Neural progenitor cell (in vitro differentiated cells): Measurements from ENCODE around the gene SHISA3. TPM values are rescaled to one million over a fixed set of nuclear protein-coding genes. Genes with fewer than 3 reads are reported as not detected.

Experiments
- DNase-seq: peaks from one replicate; pipeline ENCODE4 v3.0.0-alpha.2; 2016; ENCODE audit warnings: low spot score
- H2AFZ ChIP-seq: fragments of 200-600 bp; sonication (generic); replicated peaks from 2 replicates; pipeline ENCODE4 v1.6.1; 2016; ENCODE audit warnings: antibody characterized with exemption
- H3F3A ChIP-seq: fragments of 200-600 bp; sonication (generic); 2 replicates; pipeline ENCODE4 v1.6.1; 2016; ENCODE audit warnings: antibody characterized with exemption, low read depth
- H3K27ac ChIP-seq: fragments of 200-600 bp; sonication (generic); 2 replicates; pipeline ENCODE4 v1.5.1; 2016; ENCODE audit warnings: mild to moderate bottlenecking
- H3K27me3 ChIP-seq: fragments of 200-600 bp; sonication (generic); 2 replicates; pipeline ENCODE4 v1.6.1; 2016; ENCODE audit warnings: mild to moderate bottlenecking, moderate library complexity
- H3K36me3 ChIP-seq: fragments of 200-600 bp; sonication (generic); 2 replicates; pipeline ENCODE4 v1.5.1; 2016
- H3K4me1 ChIP-seq: fragments of 200-600 bp; sonication (generic); 2 replicates; pipeline ENCODE4 v1.6.1; 2016; ENCODE audit warnings: mixed run types
- H3K4me2 ChIP-seq: fragments of 200-600 bp; sonication (generic); 2 replicates; pipeline ENCODE4 v1.6.1; 2016
- H3K4me3 ChIP-seq: fragments of 200-600 bp; sonication (generic); 2 replicates; pipeline ENCODE4 v1.5.1; 2016
- H3K79me2 ChIP-seq: fragments of 200-600 bp; sonication (generic); 2 replicates; pipeline ENCODE4 v1.6.1; 2016; ENCODE audit warnings: low read depth
- H3K9ac ChIP-seq: fragments of 200-600 bp; sonication (generic); 2 replicates; pipeline ENCODE4 v1.6.1; 2016
- H3K9me3 ChIP-seq: fragments of 200-600 bp; sonication (generic); 2 replicates; pipeline ENCODE4 v1.5.1; 2016; ENCODE audit warnings: low read depth
- H4K20me1 ChIP-seq: fragments of 200-600 bp; sonication (generic); 2 replicates; pipeline ENCODE4 v1.6.1; 2016; ENCODE audit warnings: low read depth
- H3K27ac Mint-ChIP-seq: 3 replicates; pipeline ENCODE4 v1.8.0; 2021; ENCODE audit warnings: mixed read lengths
- H3K27me3 Mint-ChIP-seq: 2 replicates; pipeline ENCODE4 v1.8.0; 2022; ENCODE audit warnings: low read depth, mild to moderate bottlenecking, inconsistent platforms, moderate library complexity, mixed read lengths; ENCODE audit not compliant: insufficient read depth
- H3K36me3 Mint-ChIP-seq: 3 replicates; pipeline ENCODE4 v1.8.0; 2021; ENCODE audit warnings: mixed read lengths
- H3K4me1 Mint-ChIP-seq: 3 replicates; pipeline ENCODE4 v1.8.0; 2021; ENCODE audit warnings: mixed read lengths
- H3K4me3 Mint-ChIP-seq: 3 replicates; pipeline ENCODE4 v1.8.0; 2021; ENCODE audit warnings: mild to moderate bottlenecking, moderate library complexity, mixed read lengths
- H3K9me3 Mint-ChIP-seq: 3 replicates; pipeline ENCODE4 v1.8.0; 2020; ENCODE audit warnings: mixed read lengths
- EZH2 ChIP-seq: fragments of 200-600 bp; sonication (generic); IDR thresholded peaks from 2 replicates; pipeline ENCODE4 v1.6.1; 2017; ENCODE audit warnings: antibody characterized with exemption, mild to moderate bottlenecking, moderate library complexity
- EZH2phosphoT487 ChIP-seq: fragments of 200-600 bp; sonication (generic); IDR thresholded peaks from 2 replicates; pipeline ENCODE4 v1.6.1; 2017; ENCODE audit warnings: antibody characterized with exemption
- total RNA-seq: library from RNA; depleted of rRNA; stranded (reverse); fragments of >200 nt; gene quantifications from 2 replicates; pipeline ENCODE4 v1.2.3, GENCODE V29; 2015; ENCODE audit warnings: low replicate concordance
- TF ChIP-seq, protein P1 (sequence below): fragments of 200-600 bp; sonication (generic); IDR thresholded peaks from 2 replicates; pipeline ENCODE4 v1.5.1; 2017; ENCODE audit warnings: antibody characterized with exemption, mild to moderate bottlenecking

The SHISA3 gene
- total RNA-seq = 0.09 TPM in 1 of 2 replicates, not detected in the other

- Histone ChIP-seq H3K4me3 (peak within 1 kb of the TSS; percentile 61), H3K9me3 (no peaks in the 10 kb centered on the region), H3K79me2 (no peaks in the 10 kb centered on the region), H2AFZ (peak within 1 kb of the TSS; percentile 90), H3K4me2 (peak within 1 kb of the TSS; percentile 96), H3K9ac (no peak within 1 kb of the TSS), H4K20me1 (peaks cover 9% of the 10 kb centered on the region), H3K27ac (no peak within 1 kb of the TSS), H3K4me1 (peaks cover 17% of the 10 kb centered on the region), H3K27me3 (peaks cover 82% of the 10 kb centered on the region), H3K36me3 (no peaks in the 10 kb centered on the region), H3F3A (peaks cover 39% of the 10 kb centered on the region)
- no peaks in the 10 kb centered on the region for H3K36me3 Mint-ChIP-seq
- H3K9me3 Mint-ChIP-seq = no peaks in the 10 kb centered on the region
- peak within 1 kb of the TSS; percentile 85 for H3K4me3 Mint-ChIP-seq
- H3K27me3 Mint-ChIP-seq = peaks cover 58% of the 10 kb centered on the region
- H3K4me1 Mint-ChIP-seq = peaks cover 25% of the 10 kb centered on the region
- peak; percentile 69 for DNase-seq
- TF ChIP-seq EZH2 = peak; percentile 82
- TF ChIP-seq EZH2phosphoT487 = peak; percentile 85
- TF ChIP-seq, protein P1, sequence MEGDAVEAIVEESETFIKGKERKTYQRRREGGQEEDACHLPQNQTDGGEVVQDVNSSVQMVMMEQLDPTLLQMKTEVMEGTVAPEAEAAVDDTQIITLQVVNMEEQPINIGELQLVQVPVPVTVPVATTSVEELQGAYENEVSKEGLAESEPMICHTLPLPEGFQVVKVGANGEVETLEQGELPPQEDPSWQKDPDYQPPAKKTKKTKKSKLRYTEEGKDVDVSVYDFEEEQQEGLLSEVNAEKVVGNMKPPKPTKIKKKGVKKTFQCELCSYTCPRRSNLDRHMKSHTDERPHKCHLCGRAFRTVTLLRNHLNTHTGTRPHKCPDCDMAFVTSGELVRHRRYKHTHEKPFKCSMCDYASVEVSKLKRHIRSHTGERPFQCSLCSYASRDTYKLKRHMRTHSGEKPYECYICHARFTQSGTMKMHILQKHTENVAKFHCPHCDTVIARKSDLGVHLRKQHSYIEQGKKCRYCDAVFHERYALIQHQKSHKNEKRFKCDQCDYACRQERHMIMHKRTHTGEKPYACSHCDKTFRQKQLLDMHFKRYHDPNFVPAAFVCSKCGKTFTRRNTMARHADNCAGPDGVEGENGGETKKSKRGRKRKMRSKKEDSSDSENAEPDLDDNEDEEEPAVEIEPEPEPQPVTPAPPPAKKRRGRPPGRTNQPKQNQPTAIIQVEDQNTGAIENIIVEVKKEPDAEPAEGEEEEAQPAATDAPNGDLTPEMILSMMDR = no peak
- no peak within 1 kb of the TSS for H3K27ac Mint-ChIP-seq
These were observed at the start of gene SHISA3 for GRCh38 chr4:42396752-42397634. Gene SHISA3, plus strand, starts transcription at chr4:42397488. Its CDS starts 569 bp downstream, at chr4:42398057.

DNA sequence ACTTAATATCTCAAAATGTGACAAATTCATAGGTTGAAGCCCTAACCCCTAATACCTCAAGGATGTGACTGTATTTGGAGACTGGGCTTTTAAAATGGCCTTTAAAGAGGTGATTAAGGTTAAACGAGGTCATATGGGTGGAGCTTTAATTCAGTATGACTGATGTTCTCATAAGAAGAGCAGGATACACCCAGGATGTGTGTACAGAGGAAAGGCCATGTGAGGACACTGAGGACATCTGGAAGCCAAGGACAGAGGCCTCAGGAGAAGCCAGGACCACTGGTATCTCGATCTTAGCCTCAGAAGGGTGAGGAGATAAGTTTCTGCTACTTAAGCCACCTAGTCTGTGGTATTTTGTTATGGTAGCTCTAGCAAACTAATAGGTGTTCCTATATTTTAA is 49.0 kb upstream of the SHISA3 start:
- H3K4me3 Mint-ChIP-seq = no peak overlapping the region
- no peaks in the 10 kb centered on the region for H3K36me3 Mint-ChIP-seq
- no peaks in the 10 kb centered on the region for H3K4me1 Mint-ChIP-seq
- no peak overlapping the region for H2AFZ ChIP-seq
- H3K9me3 Mint-ChIP-seq = no peaks in the 10 kb centered on the region
- H3K4me2 ChIP-seq = no peak overlapping the region
- H3K4me1 ChIP-seq = peaks cover 6% of the 10 kb centered on the region
- no peak overlapping the region for H3K9ac ChIP-seq
- no peak overlapping the region for H3K27ac ChIP-seq
- no peak for DNase-seq
- H3K9me3 ChIP-seq = no peaks in the 10 kb centered on the region
- no peaks in the 10 kb centered on the region for H3K36me3 ChIP-seq
- H3K27me3 ChIP-seq = no peaks in the 10 kb centered on the region
- H3K79me2 ChIP-seq = no peaks in the 10 kb centered on the region
- no peak overlapping the region for H3K27ac Mint-ChIP-seq
- no peak overlapping the region for H3K4me3 ChIP-seq
- no peaks in the 10 kb centered on the region for H4K20me1 ChIP-seq
- TF ChIP-seq, protein P1 = no peak
- TF ChIP-seq EZH2phosphoT487 (no peak), EZH2 (no peak)
- peaks cover 2% of the 10 kb centered on the region for H3K27me3 Mint-ChIP-seq
- peaks cover 7% of the 10 kb centered on the region for H3F3A ChIP-seq

- Histone ChIP-seq H3K27ac (no peak overlapping the region), H3F3A (peaks cover 7% of the 10 kb centered on the region), H3K9me3 (no peaks in the 10 kb centered on the region), H3K36me3 (no peaks in the 10 kb centered on the region), H3K4me1 (peaks cover 6% of the 10 kb centered on the region), H2AFZ (no peak overlapping the region), H3K4me3 (no peak overlapping the region), H3K27me3 (no peaks in the 10 kb centered on the region), H3K79me2 (no peaks in the 10 kb centered on the region), H4K20me1 (no peaks in the 10 kb centered on the region), H3K9ac (no peak overlapping the region), H3K4me2 (no peak overlapping the region)
- Mint-ChIP-seq H3K27ac (no peak overlapping the region), H3K4me1 (no peaks in the 10 kb centered on the region), H3K9me3 (no peaks in the 10 kb centered on the region), H3K4me3 (no peak overlapping the region), H3K27me3 (peaks cover 2% of the 10 kb centered on the region), H3K36me3 (no peaks in the 10 kb centered on the region)
- no peak for DNase-seq
- TF ChIP-seq, protein P1 = no peak
- TF ChIP-seq EZH2phosphoT487 = no peak
- TF ChIP-seq EZH2 = no peak
These were observed 48.6 kb upstream of the SHISA3 start for GRCh38 chr4:42348692-42349091.
